GM21447 (cell line): ENCODE measurements around the gene PNPLA6.
"Not testable (repeated sequence)": the region's sequence is repeated elsewhere in the genome, so short reads cannot be mapped to it uniquely, and the experiment has no call there.

ENCODE experiments used
- ATAC-seq: cut with Tn5 transposase; IDR thresholded peaks from one replicate; pipeline ENCODE4 v1.9.1; 2021; ENCODE audit not compliant: unreplicated experiment

The PNPLA6 gene

DNA sequence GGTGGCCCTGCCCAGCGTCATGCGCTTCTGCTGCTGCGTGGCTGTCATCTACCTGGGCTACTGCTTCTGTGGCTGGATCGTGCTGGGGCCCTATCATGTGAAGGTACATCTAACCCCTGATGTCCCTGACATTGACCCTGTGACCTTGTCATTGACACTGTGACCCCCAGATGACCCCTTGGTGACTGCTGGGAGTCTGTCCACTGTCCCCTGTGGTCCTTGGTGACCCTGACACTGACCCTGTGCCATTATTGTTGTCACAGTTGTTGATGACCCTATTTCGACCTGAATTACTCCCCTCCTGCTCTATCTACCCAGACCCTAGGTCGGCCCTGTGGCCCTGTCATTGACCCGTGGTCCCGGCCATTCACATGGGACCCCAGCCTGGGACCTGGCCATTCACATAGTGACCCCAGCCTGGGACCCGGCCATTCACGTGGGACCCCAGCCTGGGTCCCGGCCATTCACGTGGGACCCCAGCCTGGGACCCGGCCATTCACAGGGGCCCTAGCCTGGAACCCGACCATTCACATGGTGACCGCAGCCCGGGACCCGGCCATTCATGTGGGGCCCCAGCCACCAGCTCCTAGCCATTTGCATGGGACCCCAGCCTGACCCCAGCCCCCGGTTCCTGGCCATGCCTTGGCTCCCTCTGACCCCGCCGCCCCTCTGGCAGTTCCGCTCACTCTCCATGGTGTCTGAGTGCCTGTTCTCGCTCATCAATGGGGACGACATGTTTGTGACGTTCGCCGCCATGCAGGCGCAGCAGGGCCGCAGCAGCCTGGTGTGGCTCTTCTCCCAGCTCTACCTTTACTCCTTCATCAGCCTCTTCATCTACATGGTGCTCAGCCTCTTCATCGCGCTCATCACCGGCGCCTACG lies 5.7 kb upstream of the PNPLA6 start:
- ATAC-seq, result no peak

DNA sequence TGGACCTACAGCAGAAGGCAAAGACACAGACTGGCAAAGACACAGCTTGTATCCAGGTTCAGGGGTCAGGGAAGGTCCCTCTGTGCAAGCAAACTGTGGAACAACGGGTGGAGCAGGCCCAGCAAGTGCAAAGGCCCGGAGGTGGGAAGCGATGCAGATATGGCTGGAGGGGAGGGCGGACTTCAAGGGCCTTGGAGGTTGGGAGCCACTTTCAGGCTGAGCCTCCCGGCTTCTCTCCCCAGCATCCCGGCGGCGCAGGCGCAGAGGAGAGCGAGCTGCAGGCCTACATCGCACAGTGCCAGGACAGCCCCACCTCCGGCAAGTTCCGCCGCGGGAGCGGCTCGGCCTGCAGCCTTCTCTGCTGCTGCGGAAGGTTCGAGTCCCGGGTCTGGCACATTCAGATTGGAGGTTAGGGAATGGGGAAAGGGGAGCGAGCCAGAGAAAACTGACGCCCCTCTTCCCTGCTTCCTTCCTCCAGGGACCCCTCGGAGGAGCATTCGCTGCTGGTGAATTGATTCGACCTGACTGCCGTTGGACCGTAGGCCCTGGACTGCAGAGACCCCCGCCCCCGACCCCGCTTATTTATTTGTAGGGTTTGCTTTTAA lies 2.1 kb upstream of the PNPLA6 start:
- no peak for ATAC-seq

DNA sequence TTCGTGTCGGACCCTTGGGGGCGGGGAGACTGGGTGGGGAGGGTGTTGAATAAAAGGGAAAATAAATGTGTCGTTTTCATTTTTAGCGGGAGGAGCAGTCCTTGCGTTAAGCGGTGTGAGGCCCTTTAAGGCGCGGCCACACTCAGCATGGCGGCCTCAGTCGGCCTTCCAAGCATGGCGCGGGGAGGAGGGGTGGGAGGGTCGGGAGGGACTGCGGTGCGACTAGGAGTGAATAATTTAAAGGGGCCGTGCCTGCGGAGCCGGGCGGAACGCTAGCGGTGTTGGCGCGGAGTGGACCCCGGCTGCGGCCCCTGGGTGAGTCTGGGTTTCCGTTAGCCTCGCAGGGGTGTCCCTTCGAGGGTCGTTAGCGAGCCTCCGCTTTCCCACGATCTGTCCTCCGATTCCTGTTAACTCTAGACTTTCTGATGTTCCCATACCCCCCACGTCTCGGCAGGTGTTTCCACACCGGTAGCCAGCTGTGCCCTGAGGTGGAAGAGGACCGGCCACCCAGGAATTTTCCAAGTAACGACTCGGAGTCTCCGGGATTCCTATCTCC lies 1.5 kb upstream of the PNPLA6 start:
- no peak for ATAC-seq

DNA sequence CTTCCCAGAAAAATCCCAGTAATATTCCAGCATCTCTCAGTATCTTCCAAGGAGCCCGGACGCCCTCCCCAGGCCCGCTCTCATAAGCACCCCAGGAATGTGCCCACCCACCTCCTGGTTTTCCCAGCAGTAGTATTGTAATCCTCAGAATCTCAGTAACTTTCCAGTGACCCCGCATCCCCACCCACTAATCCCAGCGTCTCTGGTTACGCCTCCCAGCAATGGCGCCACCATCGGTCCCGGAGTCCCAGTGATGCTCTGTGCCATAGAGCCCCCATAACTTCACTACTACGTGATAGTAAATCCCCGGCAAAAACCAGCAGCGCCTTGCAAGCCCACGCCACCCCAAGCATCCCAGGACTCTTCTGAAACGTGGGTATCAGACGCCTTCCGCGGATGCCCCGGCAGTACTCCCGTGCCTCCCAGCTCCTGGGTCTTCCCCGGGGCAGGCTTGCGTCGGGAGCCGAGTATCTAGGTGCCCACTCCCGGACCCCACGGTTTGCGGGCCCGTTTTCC lies 928 bp upstream of the PNPLA6 start:
- peak; percentile 12 for ATAC-seq

DNA sequence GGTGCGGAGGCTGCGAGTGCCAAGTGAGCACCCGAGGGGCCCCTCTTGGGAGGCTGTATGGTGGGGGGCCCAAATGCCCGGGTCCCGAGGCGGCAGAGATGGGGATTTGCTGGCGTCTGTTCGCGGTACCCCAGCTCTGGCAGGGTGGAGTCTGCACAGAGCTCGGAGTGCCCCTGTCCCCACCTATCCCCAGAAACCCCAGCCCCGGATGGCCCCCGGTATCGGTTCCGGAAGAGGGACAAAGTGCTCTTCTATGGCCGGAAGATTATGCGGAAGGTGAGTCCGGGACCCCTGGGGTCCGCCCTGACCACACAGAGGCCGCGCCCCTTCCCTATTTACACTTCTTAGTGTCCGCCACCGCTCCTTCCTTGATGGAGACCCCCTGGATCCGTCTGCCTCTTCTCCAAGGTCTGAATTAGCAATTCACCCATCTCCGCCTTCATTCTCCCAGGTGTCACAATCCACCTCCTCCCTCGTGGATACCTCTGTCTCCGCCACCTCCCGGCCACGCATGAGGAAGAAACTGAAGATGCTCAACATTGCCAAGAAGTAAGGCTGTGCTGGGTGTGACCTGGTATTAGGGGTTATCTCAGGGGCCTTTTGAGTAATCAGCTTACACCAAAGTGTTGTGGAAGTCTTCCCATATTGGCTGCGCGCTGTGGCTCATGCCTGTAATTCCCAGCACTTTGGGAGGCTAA lies 630 bp downstream of the PNPLA6 start:
- ATAC-seq, result no peak

DNA sequence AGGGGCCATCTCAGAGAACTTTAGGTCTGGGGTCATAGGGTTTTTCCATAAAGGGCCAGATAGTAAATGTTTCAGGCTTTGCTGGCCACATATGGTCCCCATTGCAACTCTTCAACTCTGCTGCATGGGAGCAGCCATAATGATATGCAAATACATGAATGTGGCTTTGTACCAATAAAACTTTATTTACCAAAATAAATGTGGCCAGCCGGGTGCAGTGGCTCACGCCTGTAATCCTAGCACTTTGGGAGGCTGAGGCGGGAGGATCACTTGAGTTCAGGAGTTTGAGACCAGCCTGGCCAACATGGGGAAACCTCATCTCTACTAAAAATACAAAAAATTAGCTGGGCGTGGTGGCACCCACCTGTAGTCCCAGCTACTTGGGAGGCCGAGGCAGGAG lies 3.5 kb downstream of the PNPLA6 start:
- ATAC-seq, result not testable (repeated sequence)

DNA sequence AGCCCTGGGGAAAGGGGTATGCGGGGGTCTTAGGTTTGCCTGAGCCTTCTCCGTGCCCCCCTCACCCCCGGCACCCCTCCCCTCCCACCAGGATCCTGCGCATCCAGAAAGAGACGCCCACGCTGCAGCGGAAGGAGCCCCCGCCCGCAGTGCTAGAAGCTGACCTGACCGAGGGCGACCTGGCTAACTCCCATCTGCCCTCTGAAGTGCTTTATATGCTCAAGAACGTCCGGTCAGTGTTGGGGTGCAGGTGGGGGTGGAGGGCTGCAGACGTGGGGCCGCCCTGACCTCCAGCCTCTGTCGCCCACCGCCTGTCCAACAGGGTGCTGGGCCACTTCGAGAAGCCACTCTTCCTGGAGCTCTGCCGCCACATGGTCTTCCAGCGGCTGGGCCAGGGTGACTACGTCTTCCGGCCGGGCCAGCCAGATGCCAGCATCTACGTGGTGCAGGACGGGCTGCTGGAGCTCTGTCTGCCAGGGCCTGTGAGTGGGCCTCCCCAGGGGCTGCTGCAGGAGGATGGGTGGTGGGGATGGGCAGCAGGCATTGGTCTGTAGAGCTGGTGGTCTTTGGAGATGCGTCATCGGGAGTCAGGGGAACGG lies 4.4 kb downstream of the PNPLA6 start:
- no peak for ATAC-seq

DNA sequence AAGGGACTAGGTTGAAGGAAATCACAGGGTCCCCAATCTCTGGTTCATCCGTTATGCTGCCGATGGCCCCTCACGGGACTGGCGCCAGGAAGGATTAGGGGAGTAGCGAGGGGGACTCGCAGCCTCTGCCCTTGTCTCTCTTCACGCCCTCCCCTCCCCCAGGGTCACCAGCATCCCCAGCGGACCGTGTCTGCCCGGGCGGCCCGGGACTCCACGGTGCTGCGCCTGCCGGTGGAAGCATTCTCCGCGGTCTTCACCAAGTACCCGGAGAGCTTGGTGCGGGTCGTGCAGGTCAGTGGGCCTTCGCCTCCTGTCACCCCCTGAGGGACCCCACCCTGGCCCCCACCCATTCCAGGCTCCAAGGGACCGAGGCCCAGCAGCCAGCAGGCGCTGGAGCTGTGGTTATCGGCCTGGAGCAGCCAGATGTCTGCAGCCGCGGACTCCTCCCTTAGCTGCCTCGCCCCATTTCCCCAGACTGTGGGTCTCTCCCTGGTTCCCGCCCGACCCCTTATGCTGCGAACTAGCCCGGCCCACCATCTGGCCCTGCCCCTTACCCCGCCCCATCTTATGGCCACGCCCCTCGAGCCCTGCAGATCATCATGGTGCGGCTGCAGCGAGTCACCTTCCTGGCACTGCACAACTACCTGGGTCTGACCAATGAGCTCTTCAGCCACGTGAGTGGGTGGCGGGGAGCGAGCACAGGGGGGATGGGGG lies 5.4 kb downstream of the PNPLA6 start:
- ATAC-seq, result no peak

DNA sequence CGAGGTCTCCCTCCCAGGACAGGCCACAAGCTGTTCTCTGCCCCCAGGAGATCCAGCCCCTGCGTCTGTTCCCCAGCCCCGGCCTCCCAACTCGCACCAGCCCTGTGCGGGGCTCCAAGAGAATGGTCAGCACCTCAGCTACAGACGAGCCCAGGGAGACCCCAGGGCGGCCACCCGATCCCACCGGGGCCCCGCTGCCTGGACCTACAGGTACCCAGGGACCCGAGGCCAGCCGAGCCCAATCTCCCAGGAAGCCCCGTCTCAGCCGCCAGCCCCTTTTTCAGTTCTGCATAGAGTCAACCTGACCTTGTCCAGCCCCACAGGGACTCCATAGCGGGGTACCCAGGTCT lies 5.9 kb downstream of the PNPLA6 start:
- no peak for ATAC-seq

DNA sequence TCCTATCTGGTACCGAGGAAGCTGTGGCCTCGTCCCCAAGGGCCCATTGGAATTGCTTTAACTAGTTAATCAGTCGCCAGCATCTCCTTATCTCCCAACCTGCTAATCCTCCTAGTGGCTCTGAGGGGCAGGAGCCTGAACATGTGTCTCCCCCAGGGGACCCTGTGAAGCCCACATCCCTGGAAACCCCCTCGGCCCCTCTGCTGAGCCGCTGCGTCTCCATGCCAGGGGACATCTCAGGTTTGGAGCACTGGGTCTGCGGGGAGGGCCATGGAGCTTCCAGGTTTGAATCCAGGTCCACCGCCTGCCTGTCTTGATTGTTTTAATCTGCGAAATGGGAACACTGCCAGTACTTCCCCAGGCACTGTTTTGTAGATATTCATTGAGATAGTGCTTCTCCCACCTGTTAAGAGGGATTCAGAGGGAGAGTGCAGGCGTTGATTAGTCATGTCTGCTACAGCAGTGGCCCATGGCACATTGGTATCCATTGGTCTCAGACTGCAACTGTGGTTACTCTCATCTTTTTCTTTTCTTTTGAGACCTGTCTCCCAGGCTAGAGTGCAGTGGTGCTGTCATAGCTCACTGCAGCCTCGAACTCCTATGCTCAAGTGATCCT lies 6.4 kb downstream of the PNPLA6 start:
- ATAC-seq, result no peak

DNA sequence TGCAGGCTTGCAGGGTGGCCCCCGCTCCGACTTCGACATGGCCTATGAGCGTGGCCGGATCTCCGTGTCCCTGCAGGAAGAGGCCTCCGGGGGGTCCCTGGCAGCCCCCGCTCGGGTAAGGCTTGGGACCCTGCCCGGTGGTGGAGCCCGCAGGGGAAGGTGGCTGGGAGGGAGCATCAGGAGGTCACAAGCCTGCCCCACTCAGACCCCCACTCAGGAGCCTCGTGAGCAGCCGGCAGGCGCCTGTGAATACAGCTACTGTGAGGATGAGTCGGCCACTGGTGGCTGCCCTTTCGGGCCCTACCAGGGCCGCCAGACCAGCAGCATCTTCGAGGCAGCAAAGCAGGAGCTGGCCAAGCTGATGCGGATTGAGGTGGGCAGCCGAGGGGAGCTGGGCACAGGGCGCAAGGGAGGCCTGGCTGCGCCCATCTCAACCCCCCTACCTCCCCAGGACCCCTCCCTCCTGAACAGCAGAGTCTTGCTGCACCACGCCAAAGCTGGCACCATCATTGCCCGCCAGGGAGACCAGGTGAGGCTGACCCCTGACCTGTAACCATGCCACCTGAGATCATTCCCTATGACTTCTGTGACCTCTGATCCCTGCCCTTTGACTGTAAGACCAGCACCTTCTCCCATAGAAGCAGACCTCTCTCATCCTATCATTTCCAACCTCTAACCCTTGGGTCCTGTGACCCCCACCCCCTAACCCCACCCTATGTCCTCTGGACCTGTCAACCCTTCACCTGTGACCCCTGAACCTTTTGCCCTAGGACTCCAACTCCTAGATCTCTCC lies 7.2 kb downstream of the PNPLA6 start:
- no peak for ATAC-seq

DNA sequence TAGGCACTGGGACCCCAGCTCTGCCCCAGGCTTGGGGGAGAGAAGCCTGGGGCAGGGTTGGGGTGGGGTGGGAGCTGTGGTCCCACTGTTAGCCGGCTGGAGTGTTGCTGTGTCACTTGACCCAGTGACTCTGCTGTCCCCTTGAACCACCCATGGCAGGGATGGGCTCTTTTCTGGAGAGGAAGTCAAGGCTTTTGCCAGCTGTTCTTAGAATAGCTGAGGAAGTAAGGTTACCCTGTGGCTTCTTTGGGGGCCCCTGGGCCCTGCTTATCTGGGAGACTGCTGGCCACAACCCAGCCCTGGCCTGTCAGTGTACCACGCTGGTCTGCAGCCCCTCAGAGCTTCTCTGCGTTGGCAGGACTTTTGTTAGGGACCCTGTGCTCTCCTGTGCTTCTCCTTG lies 9.1 kb downstream of the PNPLA6 start:
- no peak for ATAC-seq

DNA sequence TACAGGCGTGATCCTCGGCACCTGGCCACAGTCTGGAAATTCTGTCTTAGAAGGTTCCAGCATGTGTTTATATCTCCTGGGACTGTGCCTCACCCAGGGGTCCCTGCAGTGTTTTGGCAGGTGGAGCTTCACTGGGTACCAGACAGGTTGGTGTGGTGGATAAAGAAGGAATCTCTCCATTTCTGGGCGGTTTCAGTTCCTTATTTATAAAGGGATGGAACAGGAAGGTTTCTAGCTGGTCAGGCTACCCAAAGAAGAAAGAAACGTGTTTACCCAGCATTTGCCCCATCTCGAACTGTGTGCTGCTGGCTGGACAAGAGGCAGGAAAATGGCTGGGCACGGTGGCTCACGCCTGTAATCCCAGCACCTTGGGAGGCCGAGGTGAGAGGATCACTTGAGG lies 9.8 kb downstream of the PNPLA6 start:
- no peak for ATAC-seq

DNA sequence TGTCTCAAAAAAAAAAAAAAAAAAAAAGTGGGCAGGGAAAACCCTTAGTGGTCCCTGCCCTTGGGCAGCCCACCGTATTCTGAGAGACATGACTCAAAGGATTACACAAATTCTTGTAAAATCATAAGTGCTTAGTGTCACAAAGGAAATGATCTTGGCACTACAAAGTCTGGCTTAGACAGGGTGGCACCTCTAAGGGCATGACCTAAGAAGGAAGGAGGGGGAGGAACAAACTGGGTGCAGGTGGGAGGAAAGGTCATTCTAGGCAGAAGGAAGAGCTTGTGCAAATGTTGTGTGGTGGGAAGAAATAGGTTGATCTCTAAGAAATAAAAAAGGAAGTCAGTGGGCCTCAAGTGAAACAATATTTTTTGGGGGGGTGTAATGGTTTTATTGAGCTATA lies 10.4 kb downstream of the PNPLA6 start:
- ATAC-seq, result no peak

DNA sequence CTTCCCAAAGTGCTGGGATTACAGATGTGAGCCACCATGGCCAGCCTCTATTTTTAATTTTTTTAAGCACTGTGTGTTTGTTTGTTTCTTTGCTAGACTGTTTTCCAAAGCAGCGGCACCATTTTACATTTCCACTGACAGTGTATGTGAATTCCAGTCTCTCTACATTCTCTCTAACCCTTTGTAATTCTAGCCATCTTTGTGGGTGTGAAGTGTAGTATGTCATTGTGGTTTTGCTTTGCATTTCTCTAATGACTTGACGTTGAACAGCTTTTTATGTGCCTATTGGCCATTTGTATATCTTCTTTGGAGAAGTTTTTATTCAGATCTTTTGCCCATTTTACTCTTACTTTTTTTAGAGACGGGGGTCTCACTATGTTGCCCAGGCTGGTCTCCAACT lies 11.6 kb downstream of the PNPLA6 start:
- ATAC-seq, result no peak

DNA sequence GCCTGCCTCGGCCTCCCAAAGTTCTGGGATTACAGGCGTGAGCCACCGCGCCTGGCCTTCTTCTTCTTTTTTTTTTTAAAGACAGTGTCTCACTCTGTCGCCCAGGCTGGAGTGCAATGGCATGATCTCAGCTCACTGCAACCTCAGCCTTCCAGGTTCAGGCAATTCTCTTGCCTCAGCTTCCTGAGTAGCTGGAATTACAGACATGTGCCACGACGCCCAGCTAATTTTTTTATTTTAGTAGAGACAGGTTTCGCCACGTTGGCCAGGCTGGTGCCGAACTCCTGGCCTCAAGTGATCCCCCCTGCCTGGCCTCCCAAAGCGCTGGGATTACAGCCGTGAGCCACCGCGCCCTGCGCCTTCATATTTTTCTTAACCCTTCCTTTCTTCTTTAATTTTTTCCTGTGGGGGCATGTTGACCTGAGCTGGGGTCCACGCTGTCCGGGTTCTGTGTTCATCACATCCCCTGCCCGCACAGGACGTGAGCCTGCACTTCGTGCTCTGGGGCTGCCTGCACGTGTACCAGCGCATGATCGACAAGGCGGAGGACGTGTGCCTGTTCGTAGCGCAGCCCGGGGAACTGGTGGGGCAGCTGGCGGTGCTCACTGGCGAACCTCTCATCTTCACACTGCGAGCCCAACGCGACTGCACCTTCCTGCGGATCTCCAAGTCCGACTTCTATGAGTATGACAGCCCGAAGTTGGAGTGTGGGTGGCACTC lies 14.1 kb downstream of the PNPLA6 start:
- no peak for ATAC-seq

DNA sequence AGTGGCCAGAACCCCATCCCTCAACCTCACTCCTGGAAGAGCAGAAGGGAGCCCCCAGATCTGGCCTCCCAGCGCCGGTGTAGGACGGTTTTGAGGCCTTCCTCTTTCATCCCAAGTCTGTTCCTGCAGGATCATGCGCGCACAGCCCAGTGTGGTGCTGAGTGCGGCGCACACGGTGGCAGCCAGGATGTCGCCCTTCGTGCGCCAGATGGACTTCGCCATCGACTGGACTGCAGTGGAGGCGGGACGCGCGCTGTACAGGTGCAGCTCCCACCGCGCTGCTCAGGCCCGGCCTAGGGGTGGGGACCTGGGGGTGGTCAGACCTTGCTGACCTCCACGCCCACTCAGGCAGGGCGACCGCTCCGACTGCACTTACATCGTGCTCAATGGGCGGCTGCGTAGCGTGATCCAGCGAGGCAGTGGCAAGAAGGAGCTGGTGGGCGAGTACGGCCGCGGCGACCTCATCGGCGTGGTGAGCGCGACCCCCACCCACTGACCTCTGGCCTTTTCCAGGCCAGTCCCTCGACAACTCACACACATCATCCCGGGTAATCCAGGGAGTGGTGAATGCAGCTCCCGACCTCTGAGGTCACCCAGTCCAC lies 14.8 kb downstream of the PNPLA6 start:
- ATAC-seq, result no peak

DNA sequence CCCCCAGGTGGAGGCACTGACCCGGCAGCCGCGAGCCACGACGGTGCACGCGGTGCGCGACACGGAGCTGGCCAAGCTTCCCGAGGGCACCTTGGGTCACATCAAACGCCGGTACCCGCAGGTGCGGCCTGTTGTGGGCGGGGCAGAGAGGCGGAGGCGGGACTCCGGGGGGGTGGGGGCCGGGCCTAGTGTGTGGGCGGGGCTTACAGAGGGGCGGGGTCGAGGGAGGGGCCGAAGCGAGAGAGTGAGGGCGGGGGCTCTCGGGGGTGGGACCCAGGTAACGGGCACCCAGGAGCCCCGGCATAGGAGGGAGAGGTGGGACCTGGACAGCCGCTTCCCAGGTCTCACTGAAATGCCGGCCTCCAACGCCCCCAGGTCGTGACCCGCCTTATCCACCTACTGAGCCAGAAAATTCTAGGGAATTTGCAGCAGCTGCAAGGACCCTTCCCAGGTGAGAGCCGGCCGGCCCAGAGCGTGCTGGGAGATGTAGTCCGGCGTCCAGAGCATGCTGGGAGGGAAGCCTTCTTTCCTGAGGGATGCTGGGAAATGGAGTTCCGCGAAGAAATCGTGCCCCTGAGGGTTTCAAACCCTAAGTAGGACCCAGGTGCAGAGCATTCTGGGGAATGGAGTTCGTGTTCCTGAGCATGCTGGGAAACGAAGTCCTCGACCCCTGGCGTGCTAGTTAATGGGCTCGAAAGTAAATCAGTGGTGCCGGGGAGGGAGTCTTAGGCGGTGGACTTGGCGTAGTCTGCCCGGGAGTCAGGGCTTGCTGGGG lies 15.7 kb downstream of the PNPLA6 start:
- ATAC-seq, result no peak
